Psoas muscle (tissue), 8 donors: ENCODE results near the gene KCNN4. TPM values are rescaled to one million over a fixed set of nuclear protein-coding genes. Genes with fewer than 3 reads are reported as not detected.
A peak's percentile ranks its signal among the peaks of the same experiment; 100 is the strongest.

Source experiments
- ATAC-seq, 4 donors: fragments of 200-7000 bp; cut with Tn5 transposase; one replicate each; pipeline ENCODE4 v1.9.1; 2020; ENCODE audit warnings: moderate library complexity in 3 of 4, mild to moderate bottlenecking in 2 of 4
- DNase-seq, 2 donors: peaks; one replicate each; pipeline ENCODE4 v3.0.0-alpha.2; 2020
- H3K27ac ChIP-seq: fragments of 200-600 bp; one replicate; pipeline ENCODE4 v1.8.0; 2022
- H3K27me3 ChIP-seq, 3 donors: fragments of 200-600 bp in 1 of 3; one replicate each; pipeline versions ENCODE4 v1.6.1 to v1.8.0; 2013 to 2022; ENCODE audit warnings: low read length in 2 of 3, mild to moderate bottlenecking in 2 of 3, moderate library complexity in 1 of 3; ENCODE audit not compliant: insufficient read depth in 3 of 3
- H3K36me3 ChIP-seq, 2 donors: fragments of 200-600 bp in 1 of 2; one replicate each; pipeline versions ENCODE4 v1.6.1 to v1.8.0; 2013 to 2022; ENCODE audit warnings: low read depth in 1 of 2, mild to moderate bottlenecking in 1 of 2, moderate library complexity in 1 of 2; ENCODE audit not compliant: insufficient read depth in 1 of 2
- H3K4me1 ChIP-seq: fragments of 200-600 bp; one replicate; pipeline ENCODE4 v1.8.0; 2022
- H3K4me3 ChIP-seq: fragments of 200-600 bp; one replicate; pipeline ENCODE4 v1.8.0; 2022; ENCODE audit warnings: mild to moderate bottlenecking
- H3K9me3 ChIP-seq: fragments of 200-600 bp; one replicate; pipeline ENCODE4 v1.8.0; 2022
- CTCF ChIP-seq: fragments of 200-600 bp; IDR thresholded peaks from one replicate; pipeline ENCODE4 v1.8.0; 2022; ENCODE audit warnings: antibody characterized with exemption
- WGBS, 3 donors: extraction: QIAGEN DNeasy Blood & Tissue Kit; methylation state at CpG; one replicate each; pipeline versions ENCODE4 v1.1.6 to v1.1.7; 2013; 5-methylcytosine and 5-hydroxymethylcytosine counted together
- intact Hi-C, 2 donors: fragments of 100-400 bp; cut with DNase I; formaldehyde crosslinking; loops; one replicate each; pipeline versions ENCODE4 v1.11.0 to v1.14.2; 2022
- polyA plus RNA-seq, 3 donors: library from polyadenylated mRNA; stranded (reverse); fragments of 200-250 nt; gene quantifications; one replicate each; pipeline ENCODE4 v1.2.3, GENCODE V29; 2013
- total RNA-seq, 4 donors: library from RNA; stranded (reverse); fragmentation: NEBNext Ultra II Directional in 2 of 4; extraction: Animal tissue kit (Norgen Biotek cat#: 25700) in 2 of 4; gene quantifications; one replicate each; pipeline versions ENCODE4 v1.2.1 to v1.2.4, GENCODE V29; 2021 to 2023
- donor health status: healthy with polysubstance abuse.
- donor health status: DM: no; HTN: no; CAD: no; lungs with moderate emphysema.
- donor health status: Bipolar disorder and iron deficiency.
- donor health status: healthy.
- donor health status: DM: yes; HTN: yes; CAD: no.
- donor health status: DM: no; HTN: no; CAD: no.
- donor health status: DM: no; HTN: no; CAD: no.
- donor health status: DM: yes; HTN: yes; CAD: no.

Gene KCNN4
- total and polyA plus RNA-seq, 7 donors: 0.09 to 0.89 (median 0.30) TPM

GRCh38 chr19:43812259-43812658 lies 31.5 kb upstream of the KCNN4 start:
- Histone ChIP-seq H3K27ac (no peak overlapping the region), H3K9me3 (no peaks in the 10 kb centered on the region), H3K36me3 (no peaks in the 10 kb centered on the region), H3K27me3 (peaks cover 0 to 6% (median 0%) of the 10 kb centered on the region in 3 donors), H3K4me1 (no peaks in the 10 kb centered on the region), H3K4me3 (no peak overlapping the region)
- no peak for TF ChIP-seq CTCF
- intact Hi-C loops: no loop called here
- ATAC-seq (no peak), DNase-seq (no peak)
- WGBS, 3 donors: 39 to 68% (median 39%) methylated on average over 1 of the region's 1 CpG

GRCh38 chr19:43811837-43812236 lies 31.1 kb upstream of the KCNN4 start:
- H3K4me1 ChIP-seq: no peaks in the 10 kb centered on the region
- H3K36me3 ChIP-seq: no peaks in the 10 kb centered on the region
- WGBS, 3 donors: 23 to 32% (median 31%) methylated on average over 1 of the region's 1 CpG
- no peak for TF ChIP-seq CTCF
- no peak overlapping the region for H3K27ac ChIP-seq
- intact Hi-C loops: no loop called here
- ATAC-seq (no peak), DNase-seq (no peak)
- H3K9me3 ChIP-seq: no peaks in the 10 kb centered on the region
- H3K27me3 ChIP-seq: peaks cover 0 to 6% (median 0%) of the 10 kb centered on the region in 3 donors
- H3K4me3 ChIP-seq: no peak overlapping the region

DNA sequence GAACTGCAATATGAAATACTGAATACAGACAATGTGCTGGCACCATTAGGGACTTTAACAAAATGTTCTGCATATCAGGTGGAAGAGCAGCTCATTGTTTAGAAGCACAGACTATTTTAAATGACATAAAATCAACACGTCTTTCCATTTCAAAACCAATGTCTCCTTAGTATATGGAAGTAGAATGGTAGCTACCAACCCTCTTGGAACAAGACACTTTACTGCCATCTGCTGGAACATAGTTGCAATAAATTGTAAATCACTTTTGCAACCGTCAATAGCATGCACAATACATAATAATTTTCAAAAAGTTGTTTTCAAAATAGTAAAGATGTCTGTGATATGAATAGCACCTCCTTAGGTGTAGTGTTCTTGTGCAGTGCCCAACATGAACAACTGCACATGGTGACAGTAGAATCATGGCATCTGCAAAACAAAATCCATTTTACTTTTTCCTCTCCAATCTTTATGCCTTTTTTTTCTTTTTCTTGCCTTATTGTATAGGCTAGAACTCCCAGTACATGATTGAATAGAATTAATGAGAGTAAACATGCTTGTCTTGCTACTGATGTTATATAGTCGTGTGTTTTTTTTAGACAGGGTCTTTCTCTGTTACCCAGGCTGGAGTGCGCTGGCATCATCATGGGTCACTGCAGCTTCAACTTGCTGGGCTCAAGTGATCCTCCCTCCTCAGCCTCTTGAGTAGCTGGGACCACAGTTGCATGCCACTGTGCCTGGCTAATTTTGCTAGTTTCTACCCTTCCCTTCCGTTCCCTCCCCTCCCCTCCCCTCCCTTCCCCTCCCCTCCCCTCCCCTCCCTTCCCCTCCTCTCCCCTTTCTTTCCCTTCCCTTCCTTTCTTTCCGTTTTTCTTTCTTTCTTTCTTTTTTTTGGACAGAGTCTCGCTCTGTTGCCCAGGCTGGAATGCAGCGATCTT lies 29.3 kb upstream of the KCNN4 start:
- ATAC-seq: no peak
- H3K27ac ChIP-seq: no peak overlapping the region
- 27 to 35% (median 33%) methylated on average over 6 to 8 of the region's 8 CpGs for WGBS, 3 donors

DNA sequence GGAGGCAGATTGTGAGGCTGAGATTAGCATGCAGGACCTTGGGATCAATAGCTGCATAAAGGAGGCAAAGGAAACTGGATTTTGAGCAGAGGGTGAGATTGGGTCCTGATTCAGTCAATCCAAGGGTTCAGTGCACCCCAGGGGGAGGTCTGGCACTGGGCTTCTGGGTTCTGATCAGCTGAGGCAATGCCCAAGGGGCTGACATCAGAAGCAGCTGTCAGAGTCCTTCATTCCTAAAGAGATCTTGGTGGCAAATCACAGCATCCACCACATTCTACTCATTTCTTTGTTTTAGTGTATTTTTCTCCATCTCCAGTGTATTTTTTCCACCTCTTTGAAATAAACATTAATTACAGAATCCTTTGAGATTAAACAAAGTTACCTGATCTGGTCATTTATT lies 26.9 kb upstream of the KCNN4 start:
- no peak overlapping the region for H3K27ac ChIP-seq
- H3K36me3 ChIP-seq: no peaks in the 10 kb centered on the region
- H3K9me3 ChIP-seq: no peaks in the 10 kb centered on the region
- intact Hi-C loops: no loop called here
- H3K4me3 ChIP-seq: no peak overlapping the region
- peaks cover 0 to 6% (median 0%) of the 10 kb centered on the region in 3 donors for H3K27me3 ChIP-seq
- ATAC-seq (no peak), DNase-seq (no peak)
- no peak for TF ChIP-seq CTCF
- H3K4me1 ChIP-seq: no peaks in the 10 kb centered on the region

More for the DNA sequence above, 29.3 kb upstream of the KCNN4 start:
- H3K4me3 ChIP-seq: no peak overlapping the region
- no peaks in the 10 kb centered on the region for H3K36me3 ChIP-seq
- no peak for DNase-seq
- H3K27me3 ChIP-seq: peaks cover 0 to 6% (median 0%) of the 10 kb centered on the region in 3 donors
- intact Hi-C loops: no loop called here
- H3K9me3 ChIP-seq: no peaks in the 10 kb centered on the region
- TF ChIP-seq CTCF: peak; percentile 45
- no peaks in the 10 kb centered on the region for H3K4me1 ChIP-seq
